SK-N-MC (cell line): ENCODE measurements around the gene EPHX1.
"Not testable (repeated sequence)": the region's sequence is repeated elsewhere in the genome, so short reads cannot be mapped to it uniquely, and the experiment has no call there.

ENCODE experiments used
- EZH2 ChIP-seq: fragments of 200-600 bp; sonication (generic); IDR thresholded peaks from one replicate; pipeline ENCODE4 v1.6.1; 2017; ENCODE audit warnings: antibody characterized with exemption
- POLR2AphosphoS5 ChIP-seq: IDR thresholded peaks from 2 replicates; pipeline ENCODE4 v1.6.1; 2012; ENCODE audit warnings: mild to moderate bottlenecking, low read depth, low read length, borderline replicate concordance

- TF ChIP-seq EZH2, POLR2AphosphoS5: not testable (repeated sequence)
Measured at GRCh38 chr1:225801146-225801545, 8.8 kb upstream of the EPHX1 start.
